WERI-Rb-1 (cell line): ENCODE results near the gene ANO7.

Source experiments
- DNase-seq: peaks from one replicate; pipeline ENCODE4 v3.0.0-alpha.2; 2020
- H3K27ac ChIP-seq: fragments of 250-450 bp; sonication (Bioruptor Pico); 2 replicates; pipeline ENCODE4 v1.5.1; 2020; ENCODE audit warnings: mild to moderate bottlenecking, moderate library complexity
- H3K27me3 ChIP-seq: fragments of 250-450 bp; sonication (Bioruptor Pico); 2 replicates; pipeline ENCODE4 v1.5.1; 2021; ENCODE audit warnings: mild to moderate bottlenecking, low read depth, moderate library complexity; ENCODE audit not compliant: insufficient read depth, severe bottlenecking
- H3K36me3 ChIP-seq: fragments of 250-450 bp; sonication (Bioruptor Pico); 2 replicates; pipeline ENCODE4 v1.5.1; 2020; ENCODE audit warnings: mild to moderate bottlenecking, moderate library complexity
- H3K4me3 ChIP-seq: 2 replicates; pipeline ENCODE4 v1.5.1; 2011; ENCODE audit warnings: low read depth, mild to moderate bottlenecking, control low read depth, low read length
- H3K9me3 ChIP-seq: fragments of 250-450 bp; sonication (Bioruptor Pico); 2 replicates; pipeline ENCODE4 v1.5.1; 2021; ENCODE audit warnings: mild to moderate bottlenecking, moderate library complexity; ENCODE audit not compliant: severe bottlenecking
- TF ChIP-seq, protein P1 (sequence below): IDR thresholded peaks from 2 replicates; pipeline ENCODE4 v1.5.1; 2011; ENCODE audit warnings: low read depth, mild to moderate bottlenecking, control low read depth, inconsistent platforms, low read length

ANO7 gene

GRCh38 chr2:241252778-241253475 lies 64.5 kb downstream of the ANO7 start:
- Histone ChIP-seq H3K36me3 (peaks cover 92% of the 10 kb centered on the region), H3K27ac (no peak overlapping the region; the same call in 1 of the 2 replicates), H3K27me3 (no peaks in the 10 kb centered on the region), H3K9me3 (no peaks in the 10 kb centered on the region), H3K4me3 (no peak overlapping the region)
- no peak for DNase-seq
- TF ChIP-seq, protein P1, sequence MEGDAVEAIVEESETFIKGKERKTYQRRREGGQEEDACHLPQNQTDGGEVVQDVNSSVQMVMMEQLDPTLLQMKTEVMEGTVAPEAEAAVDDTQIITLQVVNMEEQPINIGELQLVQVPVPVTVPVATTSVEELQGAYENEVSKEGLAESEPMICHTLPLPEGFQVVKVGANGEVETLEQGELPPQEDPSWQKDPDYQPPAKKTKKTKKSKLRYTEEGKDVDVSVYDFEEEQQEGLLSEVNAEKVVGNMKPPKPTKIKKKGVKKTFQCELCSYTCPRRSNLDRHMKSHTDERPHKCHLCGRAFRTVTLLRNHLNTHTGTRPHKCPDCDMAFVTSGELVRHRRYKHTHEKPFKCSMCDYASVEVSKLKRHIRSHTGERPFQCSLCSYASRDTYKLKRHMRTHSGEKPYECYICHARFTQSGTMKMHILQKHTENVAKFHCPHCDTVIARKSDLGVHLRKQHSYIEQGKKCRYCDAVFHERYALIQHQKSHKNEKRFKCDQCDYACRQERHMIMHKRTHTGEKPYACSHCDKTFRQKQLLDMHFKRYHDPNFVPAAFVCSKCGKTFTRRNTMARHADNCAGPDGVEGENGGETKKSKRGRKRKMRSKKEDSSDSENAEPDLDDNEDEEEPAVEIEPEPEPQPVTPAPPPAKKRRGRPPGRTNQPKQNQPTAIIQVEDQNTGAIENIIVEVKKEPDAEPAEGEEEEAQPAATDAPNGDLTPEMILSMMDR: no peak

DNA sequence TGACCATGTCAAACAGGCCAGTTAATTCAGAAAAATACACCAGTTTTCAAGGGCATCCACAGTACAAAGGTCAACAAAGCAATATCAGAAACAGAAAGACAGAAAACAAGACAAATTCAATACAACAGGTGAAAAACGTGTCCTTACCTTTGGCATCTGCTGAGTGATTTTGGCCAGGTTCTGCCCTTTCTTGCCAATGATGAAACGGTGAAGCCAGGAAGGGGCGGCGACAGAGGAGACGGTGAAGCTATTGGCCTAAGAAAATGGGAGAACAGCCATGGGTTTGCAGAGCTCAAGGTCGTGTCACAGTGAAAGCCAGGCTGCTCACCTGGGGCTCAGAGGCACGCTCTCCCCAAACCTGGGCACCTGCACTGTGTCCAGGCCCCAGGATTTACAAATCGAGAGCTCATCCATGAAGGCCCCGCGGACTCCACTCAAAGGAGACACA lies 66.5 kb downstream of the ANO7 start:
- DNase-seq: no peak
- Histone ChIP-seq H3K27ac (peak overlapping the region; percentile 87), H3K4me3 (no peak overlapping the region), H3K27me3 (no peaks in the 10 kb centered on the region), H3K36me3 (peaks cover 89% of the 10 kb centered on the region), H3K9me3 (no peaks in the 10 kb centered on the region)
- TF ChIP-seq, protein P1: no peak

DNA sequence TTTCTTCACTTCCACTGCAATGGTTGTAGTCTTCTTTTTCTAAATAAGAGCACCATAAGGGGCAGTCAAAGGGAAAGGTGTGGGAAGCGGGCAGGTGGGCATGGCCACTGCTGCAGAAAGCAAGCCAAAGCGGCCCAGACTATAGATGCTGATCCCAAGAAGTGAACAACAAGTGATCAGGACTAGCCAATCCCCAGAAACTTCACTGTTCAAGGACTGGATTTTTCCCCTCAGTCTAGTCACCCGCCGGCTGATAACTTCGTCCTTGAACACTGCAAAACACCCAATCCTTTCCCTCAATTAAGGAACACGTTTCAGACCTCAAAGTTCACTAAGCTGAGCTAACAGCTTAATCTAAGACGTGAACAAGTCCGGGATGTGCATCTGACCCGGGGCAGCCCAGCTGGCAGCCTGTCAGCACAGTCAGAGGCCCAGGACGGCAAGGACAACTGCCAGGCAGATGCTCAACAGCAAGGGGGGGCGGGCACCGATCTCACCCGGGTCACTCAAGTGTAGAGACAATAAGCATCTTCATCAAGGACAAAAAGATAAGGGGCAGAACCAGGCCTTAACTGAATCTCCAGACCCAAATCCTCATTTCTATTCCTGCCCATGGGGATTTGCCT lies 67.2 kb downstream of the ANO7 start:
- peaks cover 89% of the 10 kb centered on the region for H3K36me3 ChIP-seq
- H3K4me3 ChIP-seq: peak overlapping the region; percentile 6; the same call in 1 of the 2 replicates
- H3K27ac ChIP-seq: peak overlapping the region; percentile 87
- peak; percentile 98 for DNase-seq
- TF ChIP-seq, protein P1: no peak
- H3K27me3 ChIP-seq: no peaks in the 10 kb centered on the region
- no peaks in the 10 kb centered on the region for H3K9me3 ChIP-seq

DNA sequence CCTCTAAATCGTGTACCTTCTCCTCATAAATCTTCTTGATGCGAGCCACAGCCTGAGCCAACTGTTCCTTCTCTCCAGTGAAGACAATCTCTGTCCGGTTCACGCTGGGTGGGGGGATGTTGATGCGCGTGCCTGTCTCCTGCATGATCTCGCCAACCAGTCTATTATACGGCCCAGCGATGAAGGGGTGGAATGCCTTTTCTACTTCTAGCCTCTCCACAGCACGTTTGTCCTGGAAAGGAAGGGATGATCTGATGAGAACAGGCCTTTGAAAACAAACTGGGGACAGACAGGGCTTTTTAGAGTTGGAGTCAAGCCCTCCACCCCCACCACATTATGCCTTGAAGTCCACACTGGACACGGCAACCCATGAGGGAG lies 67.7 kb downstream of the ANO7 start:
- no peaks in the 10 kb centered on the region for H3K9me3 ChIP-seq
- no peak overlapping the region for H3K4me3 ChIP-seq
- peak overlapping the region; percentile 87 for H3K27ac ChIP-seq
- peaks cover 89% of the 10 kb centered on the region for H3K36me3 ChIP-seq
- H3K27me3 ChIP-seq: no peaks in the 10 kb centered on the region
- TF ChIP-seq, protein P1: no peak
- peak; percentile 94 for DNase-seq

DNA sequence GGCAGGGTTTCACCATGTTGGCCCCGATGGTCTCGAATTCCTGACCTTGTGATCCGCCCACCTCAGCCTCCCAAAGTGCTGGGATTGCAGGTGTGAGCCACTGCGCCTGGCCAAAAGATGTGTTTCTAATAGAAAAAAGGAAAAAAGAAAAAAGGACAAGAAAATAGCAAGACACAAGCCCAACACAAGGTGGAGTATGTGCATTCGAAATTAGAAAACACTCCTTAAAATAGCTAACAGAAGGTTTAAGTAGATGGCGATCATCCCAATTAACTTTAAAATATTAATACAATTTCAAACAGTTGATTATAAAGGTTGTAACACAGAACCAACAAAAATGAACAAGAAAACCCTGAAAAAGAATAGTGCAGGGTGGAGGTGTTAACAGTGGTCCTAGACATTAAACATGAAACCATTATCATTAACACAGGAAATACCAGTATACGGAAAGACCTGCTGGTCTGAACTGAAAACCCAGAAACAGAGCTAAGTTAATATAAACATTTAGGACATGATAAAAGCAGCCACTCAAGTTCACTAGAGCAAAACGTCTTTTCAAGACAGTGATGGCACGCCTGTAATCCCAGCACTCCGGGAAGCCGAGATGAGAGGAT lies 69.0 kb downstream of the ANO7 start:
- no peaks in the 10 kb centered on the region for H3K27me3 ChIP-seq
- no peaks in the 10 kb centered on the region for H3K9me3 ChIP-seq
- H3K36me3 ChIP-seq: peaks cover 89% of the 10 kb centered on the region
- peak overlapping the region; percentile 87 for H3K27ac ChIP-seq
- H3K4me3 ChIP-seq: no peak overlapping the region
- peak; percentile 40 for DNase-seq
- TF ChIP-seq, protein P1: 0 out of 2 replicates have a peak, but pooled peaks have one; percentile 11
